ENCODE results near the gene FHDC1.

DNA sequence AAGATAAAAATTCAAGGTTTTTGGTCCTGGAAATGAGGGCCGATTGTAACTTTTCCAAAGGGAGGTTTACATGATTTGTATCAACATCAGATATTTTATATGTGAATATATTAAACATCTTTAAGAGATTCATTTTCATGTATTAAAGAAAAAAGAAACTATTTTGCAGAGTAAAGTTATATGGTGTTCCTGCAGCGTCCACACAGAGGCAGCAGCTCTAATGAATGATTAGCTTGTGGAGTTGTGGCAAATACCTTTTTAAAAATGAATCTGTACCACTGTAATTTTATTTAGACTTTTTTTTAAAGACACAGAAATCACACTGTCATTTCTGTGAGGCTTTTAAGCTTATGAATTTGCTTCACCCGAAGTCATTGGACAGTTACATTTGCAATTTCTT, 25.6 kb upstream of the FHDC1 start:
- TF ChIP-seq, protein P1, sequence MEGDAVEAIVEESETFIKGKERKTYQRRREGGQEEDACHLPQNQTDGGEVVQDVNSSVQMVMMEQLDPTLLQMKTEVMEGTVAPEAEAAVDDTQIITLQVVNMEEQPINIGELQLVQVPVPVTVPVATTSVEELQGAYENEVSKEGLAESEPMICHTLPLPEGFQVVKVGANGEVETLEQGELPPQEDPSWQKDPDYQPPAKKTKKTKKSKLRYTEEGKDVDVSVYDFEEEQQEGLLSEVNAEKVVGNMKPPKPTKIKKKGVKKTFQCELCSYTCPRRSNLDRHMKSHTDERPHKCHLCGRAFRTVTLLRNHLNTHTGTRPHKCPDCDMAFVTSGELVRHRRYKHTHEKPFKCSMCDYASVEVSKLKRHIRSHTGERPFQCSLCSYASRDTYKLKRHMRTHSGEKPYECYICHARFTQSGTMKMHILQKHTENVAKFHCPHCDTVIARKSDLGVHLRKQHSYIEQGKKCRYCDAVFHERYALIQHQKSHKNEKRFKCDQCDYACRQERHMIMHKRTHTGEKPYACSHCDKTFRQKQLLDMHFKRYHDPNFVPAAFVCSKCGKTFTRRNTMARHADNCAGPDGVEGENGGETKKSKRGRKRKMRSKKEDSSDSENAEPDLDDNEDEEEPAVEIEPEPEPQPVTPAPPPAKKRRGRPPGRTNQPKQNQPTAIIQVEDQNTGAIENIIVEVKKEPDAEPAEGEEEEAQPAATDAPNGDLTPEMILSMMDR (IDR thresholded peaks at IDR 0.05): no peak
- TF ChIP-seq POLR2A (IDR thresholded peaks at IDR 0.05): no peak
